HG03064 (cell line): ENCODE results near the gene ELAVL1.
"Not testable (repeated sequence)": the region's sequence is repeated elsewhere in the genome, so short reads cannot be mapped to it uniquely, and the experiment has no call there.

Experiments used
- ATAC-seq: cut with Tn5 transposase; IDR thresholded peaks from one replicate; pipeline ENCODE4 v1.9.1; 2021; ENCODE audit warnings: low read depth; ENCODE audit not compliant: unreplicated experiment

The ELAVL1 gene

DNA sequence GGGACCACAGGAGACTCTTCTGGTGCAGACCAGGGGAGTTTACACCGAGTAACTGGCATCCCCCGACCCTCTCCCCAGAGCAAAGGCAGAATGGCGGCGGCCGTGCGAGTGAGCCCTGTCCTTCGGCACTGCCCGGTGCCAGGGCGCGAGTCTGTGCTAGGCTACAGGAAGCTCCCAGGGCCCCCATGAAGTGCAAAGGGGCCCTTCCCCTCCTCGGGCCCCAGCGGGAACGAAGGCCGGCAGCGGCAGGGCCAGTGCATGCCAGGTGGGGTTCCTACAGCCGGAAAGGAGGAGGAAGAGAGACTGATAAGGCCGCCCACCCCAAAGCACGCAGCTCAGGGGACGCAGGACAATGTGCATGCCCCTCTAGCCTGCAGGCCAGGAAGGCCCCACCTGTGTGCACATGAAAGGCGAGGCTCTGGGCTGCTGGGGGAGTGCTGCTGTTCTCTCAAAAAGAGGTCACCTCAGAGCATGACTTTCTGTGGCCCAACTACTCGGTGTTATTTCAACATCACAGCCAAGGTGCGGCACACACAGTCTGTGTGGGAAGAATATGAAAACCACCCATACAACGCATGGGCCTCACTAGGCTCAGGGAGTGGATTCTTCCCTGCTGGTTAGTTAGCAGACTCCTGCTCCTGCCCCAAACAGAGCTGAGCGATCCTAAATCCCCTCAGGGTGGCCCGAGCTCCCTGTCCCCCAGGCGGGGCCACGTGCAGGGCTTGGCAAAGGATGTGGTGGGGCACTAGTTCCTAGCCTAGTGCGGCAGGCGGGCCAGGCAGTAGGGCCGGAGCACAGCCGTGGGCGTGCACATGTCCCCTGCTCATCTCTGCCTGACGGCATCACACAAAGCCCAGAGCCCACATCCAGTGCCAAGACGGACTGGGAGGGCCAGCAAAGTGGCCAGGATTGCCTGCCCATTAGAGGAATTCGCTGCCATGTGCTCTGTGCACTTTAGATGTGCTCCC lies 33.6 kb downstream of the ELAVL1 start:
- no peak for ATAC-seq

GRCh38 chr19:7970716-7971448 lies 34.6 kb downstream of the ELAVL1 start:
- ATAC-seq = no peak

DNA sequence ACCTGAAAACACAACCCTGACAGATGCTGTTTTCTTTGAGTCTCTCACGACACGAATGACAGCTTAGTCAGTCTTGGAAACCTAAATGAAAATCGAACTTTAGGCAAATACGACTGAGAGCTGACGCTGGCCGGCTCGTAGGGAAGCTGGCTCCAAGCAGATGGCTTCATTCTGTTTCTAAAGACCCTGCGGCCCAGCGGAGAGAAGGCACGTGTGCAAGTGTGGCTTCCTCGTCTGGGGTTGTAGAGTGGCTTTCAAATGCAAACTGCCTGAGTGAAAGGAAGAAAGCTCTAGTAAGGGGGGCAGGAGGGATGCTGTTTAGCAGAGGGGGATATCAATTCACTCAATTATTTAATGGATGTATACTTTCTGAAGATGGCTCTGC lies 35.9 kb downstream of the ELAVL1 start:
- ATAC-seq = no peak

GRCh38 chr19:7968796-7969554 lies 36.5 kb downstream of the ELAVL1 start:
- ATAC-seq = no peak

GRCh38 chr19:7968008-7968795 lies 37.2 kb downstream of the ELAVL1 start:
- no peak for ATAC-seq

DNA sequence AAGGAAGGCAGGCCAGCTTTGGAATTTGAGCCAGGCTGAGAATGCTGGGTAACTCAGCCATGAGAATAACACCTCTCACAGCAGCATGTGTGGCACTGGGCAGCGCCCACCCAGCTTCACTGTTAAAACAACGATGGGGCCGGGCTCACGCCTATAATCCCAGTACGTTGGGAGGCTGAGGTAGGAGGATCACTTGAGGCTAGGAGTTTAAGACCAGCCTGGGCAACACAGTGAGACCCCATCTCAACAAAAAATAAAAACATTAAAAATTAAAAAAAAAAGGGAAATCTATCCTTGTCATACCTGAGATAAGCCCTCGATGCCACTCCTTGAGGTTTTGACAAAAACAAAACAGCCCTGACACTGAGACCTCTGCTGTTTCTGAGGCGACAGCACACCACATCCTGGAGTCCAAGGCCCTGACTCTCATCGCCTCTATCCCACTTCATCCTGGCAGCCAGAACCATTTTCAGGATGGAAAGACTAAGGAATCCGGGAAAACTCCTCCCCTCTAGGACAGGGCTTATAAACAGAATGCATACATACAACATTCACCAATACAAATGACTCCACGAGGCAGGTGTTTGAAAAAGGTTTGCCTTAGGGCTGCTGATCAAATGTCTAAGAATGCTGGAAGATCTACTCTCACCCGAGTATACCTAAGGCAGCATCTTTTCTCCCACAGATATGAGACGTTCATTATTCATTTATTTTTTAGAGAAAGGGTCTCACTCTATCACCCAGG lies 39.3 kb downstream of the ELAVL1 start:
- no peak for ATAC-seq

DNA sequence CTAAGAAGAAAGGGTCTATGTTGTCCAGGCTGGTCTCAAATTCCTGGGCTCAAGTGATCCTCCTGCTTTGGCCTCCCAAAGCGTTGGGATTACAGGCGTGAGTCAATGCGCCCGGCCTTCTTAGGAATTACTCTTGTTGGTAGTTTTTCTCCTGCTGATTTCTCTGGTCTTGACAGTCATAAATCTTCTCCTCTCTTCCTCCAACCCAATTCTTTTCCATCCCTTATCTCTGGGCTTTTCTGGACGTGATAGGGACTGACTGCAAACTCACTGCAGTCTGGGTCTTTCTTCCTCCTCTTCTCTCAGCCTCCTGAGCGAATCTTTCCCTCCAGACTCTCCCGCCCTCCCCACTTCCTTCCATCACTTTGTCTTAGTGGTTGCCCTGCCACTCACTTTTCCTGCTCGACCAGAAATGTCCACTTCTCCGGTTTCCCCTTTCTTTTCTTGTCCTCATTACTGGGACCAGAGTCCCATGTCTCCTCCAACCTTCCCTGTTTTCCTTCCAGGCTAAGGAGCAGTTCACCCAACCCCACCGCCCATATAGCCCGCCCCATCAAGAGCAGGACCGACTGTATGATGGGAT lies 40.1 kb downstream of the ELAVL1 start:
- no peak for ATAC-seq

- ATAC-seq = no peak
Measured at GRCh38 chr19:7963566-7963965, 41.9 kb downstream of the ELAVL1 start.

- ATAC-seq = no peak
Measured at GRCh38 chr19:7962644-7963268, 42.7 kb downstream of the ELAVL1 start.

DNA sequence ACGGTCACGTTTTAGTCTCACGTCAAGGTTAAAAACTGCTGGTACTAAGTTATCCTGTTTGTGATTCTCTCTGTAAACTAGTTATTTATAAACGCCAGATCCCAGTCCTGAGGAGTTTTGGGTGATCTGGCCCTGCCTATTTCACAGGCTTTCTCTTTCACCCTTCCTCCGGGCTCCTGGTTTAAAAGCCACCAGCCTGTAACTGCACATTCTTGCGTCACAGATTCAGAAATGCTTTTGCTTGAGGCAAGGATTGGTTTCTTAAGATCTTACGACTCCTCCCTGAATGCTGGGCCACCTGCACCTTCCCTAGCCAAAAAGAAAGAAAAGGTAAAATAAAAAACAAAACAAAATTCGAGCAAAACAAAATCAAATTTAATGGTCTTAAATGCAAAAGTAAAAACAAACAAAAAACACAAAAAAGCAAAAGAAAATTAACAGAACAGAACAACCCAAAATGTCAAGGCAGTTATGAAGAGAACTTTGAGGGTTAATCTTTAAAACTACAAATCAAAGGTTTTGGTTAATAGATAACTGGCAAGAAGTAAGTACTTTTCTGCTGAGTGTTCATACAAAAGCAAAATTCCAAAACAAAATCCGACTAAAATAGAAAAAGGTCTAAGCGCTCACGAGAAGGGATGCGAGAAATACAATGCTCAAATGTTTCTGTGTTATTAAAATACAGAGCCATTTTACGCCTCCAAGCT lies 43.4 kb downstream of the ELAVL1 start:
- ATAC-seq = no peak

DNA sequence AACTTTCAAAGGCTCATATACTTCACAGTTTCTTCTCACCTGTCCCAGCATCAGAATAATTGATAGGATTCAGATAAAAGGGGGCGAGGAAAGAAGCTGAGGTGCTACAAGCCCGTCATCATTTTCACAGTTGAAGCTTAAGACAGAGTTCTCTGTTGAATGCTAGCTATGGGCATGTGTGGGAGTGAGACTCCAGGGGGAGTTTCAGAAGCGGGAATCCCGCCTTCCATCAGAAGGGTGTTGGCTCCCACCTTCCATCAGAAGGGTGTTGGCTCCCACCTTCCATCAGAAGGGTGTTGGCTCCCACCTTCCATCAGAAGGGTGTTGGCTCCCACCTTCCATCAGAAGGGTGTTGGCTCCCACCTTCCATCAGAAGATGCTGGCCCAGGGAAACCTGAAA lies 44.4 kb downstream of the ELAVL1 start:
- not testable (repeated sequence) for ATAC-seq

GRCh38 chr19:7959211-7959610 lies 46.2 kb downstream of the ELAVL1 start:
- no peak for ATAC-seq

- ATAC-seq = no peak
Measured at GRCh38 chr19:7955696-7956095, 49.7 kb downstream of the ELAVL1 start.

- no peak for ATAC-seq
Measured at GRCh38 chr19:7953576-7953975, 51.9 kb downstream of the ELAVL1 start.

DNA sequence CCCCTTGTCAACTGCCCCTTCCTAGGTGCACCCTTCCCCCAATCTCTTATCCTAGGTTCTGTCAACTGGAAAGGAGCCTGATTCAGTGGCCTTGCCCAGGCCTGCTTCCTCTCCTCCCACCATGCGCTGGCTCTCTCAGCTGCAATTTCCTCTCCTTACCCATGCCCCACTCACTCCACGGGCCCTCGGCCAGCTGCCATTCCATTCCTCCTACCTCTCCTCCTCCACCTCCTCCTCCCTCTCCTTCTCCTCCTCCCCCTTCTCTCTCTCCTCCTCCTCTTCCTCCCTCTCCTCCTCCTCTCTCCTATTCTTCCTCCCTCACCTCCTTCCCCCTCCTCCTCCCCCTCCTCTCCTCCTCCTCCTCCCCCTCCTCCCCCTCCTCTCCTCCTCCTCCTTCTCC lies 52.4 kb downstream of the ELAVL1 start:
- ATAC-seq = no peak

DNA sequence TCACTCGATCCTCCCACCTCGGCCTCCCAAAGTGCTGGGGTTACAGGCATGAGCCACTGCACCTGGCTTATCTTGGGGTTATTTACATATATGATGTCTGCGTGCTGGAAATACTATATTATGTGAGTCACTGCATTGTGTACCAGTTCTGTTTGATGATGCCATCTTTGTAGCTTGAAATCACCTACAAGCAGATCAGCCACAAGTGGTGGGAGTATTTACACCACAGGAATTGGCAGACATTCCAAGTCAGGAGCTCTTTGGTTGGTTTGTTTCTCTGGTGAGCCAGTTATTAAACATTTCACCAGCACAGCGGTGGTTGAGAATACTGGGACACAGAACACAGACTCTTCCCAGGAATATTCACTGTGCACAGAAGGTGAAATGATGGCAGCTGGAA lies 57.5 kb downstream of the ELAVL1 start:
- no peak for ATAC-seq

DNA sequence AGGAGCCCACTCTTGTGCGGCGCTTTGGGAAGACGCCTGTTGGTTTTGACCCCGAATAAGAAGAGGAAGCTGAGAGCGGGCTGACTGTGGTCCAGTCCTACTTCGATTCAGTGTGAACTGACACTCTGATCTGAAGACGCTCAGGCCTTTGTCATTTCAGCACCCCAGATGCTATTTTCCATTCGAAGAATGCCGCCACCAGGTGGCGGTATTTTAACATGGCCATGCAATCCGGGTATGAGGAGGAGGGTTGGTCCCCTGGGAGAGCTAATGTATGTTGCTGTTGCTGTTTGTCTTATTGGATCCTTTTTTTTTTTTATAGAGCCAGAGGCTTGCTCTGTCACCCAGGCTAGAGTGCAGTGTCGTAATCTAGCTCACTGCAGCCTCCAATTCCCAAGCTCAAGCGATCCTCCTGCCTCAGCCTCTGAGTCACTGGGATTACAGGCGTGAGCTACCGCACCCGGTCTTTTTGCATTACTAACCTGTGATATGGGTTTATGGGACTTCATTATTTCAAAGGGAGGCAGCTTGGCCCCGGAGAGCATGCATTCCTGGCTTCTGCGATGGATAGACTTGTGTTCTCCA lies 61.2 kb downstream of the ELAVL1 start:
- peak; percentile 34 for ATAC-seq
